H9 (cell line): ENCODE data around the gene NFE2L3. TPM values are rescaled to one million over a fixed set of nuclear protein-coding genes. Genes with fewer than 3 reads are reported as not detected.
"Not testable (repeated sequence)": the region's sequence is repeated elsewhere in the genome, so short reads cannot be mapped to it uniquely, and the experiment has no call there.

Experiments
- DNase-seq: peaks from one replicate; pipeline ENCODE4 v3.0.0-alpha.2; 2017
- H2AFZ ChIP-seq: one replicate; pipeline ENCODE4 v1.6.1; 2013; ENCODE audit warnings: mild to moderate bottlenecking, low read length, control low read depth, moderate library complexity
- H2AK5ac ChIP-seq: 2 replicates; pipeline ENCODE4 v1.6.1; 2013; ENCODE audit warnings: low read length, control low read depth, mixed read lengths; ENCODE audit not compliant: insufficient read length
- H2BK120ac ChIP-seq: one replicate; pipeline ENCODE4 v1.6.1; 2013; ENCODE audit warnings: low read depth, mild to moderate bottlenecking, low read length, control low read depth, inconsistent platforms; ENCODE audit not compliant: poor library complexity, severe bottlenecking
- H2BK12ac ChIP-seq: 2 replicates; pipeline ENCODE4 v1.6.1; 2013; ENCODE audit warnings: low read length, control low read depth, mixed read lengths, low read depth; ENCODE audit not compliant: insufficient read length
- H2BK15ac ChIP-seq: 2 replicates; pipeline ENCODE4 v1.6.1; 2013; ENCODE audit warnings: low read depth, low read length, control low read depth
- H2BK20ac ChIP-seq: one replicate; pipeline ENCODE4 v1.6.1; 2013; ENCODE audit warnings: low read depth, mild to moderate bottlenecking, low read length, control low read depth, inconsistent platforms; ENCODE audit not compliant: poor library complexity, severe bottlenecking
- H2BK5ac ChIP-seq: 2 replicates; pipeline ENCODE4 v1.6.1; 2013; ENCODE audit warnings: low read length, control low read depth, mixed read lengths; ENCODE audit not compliant: insufficient read length
- H3K14ac ChIP-seq: 2 replicates; pipeline ENCODE4 v1.6.1; 2013; ENCODE audit warnings: low read length, control low read depth; ENCODE audit not compliant: insufficient read depth
- H3K18ac ChIP-seq: 2 replicates; pipeline ENCODE4 v1.6.1; 2013; ENCODE audit warnings: low read depth, mild to moderate bottlenecking, mixed read lengths, low read length, control low read depth; ENCODE audit not compliant: insufficient read length
- H3K23ac ChIP-seq: 2 replicates; pipeline ENCODE4 v1.6.1; 2013; ENCODE audit warnings: low read length, control low read depth, mixed read lengths, low read depth; ENCODE audit not compliant: insufficient read length
- H3K23me2 ChIP-seq: 2 replicates; pipeline ENCODE4 v1.6.1; 2013; ENCODE audit warnings: low read depth, mild to moderate bottlenecking, mixed read lengths, low read length, control low read depth; ENCODE audit not compliant: insufficient read length, poor library complexity, severe bottlenecking
- H3K27ac ChIP-seq: 2 replicates; pipeline ENCODE4 v1.5.1; 2013; ENCODE audit warnings: low read length, control low read depth, mixed read lengths, low read depth; ENCODE audit not compliant: insufficient read length
- H3K27me3 ChIP-seq: 2 replicates; pipeline ENCODE4 v1.6.1; 2013; ENCODE audit warnings: low read length, control low read depth, inconsistent platforms; ENCODE audit not compliant: insufficient read depth
- H3K4ac ChIP-seq: 2 replicates; pipeline ENCODE4 v1.6.1; 2013; ENCODE audit warnings: low read depth, mild to moderate bottlenecking, control low read depth, inconsistent platforms, low read length, moderate library complexity
- H3K4me1 ChIP-seq: 2 replicates; pipeline ENCODE4 v1.6.1; 2013; ENCODE audit warnings: low read length, control low read depth, inconsistent platforms; ENCODE audit not compliant: insufficient read depth
- H3K4me2 ChIP-seq: 2 replicates; pipeline ENCODE4 v1.6.1; 2013; ENCODE audit warnings: low read length, control low read depth, mixed read lengths; ENCODE audit not compliant: insufficient read length, insufficient read depth
- H3K56ac ChIP-seq: 2 replicates; pipeline ENCODE4 v1.6.1; 2013; ENCODE audit warnings: low read depth, mild to moderate bottlenecking, mixed read lengths, low read length, control low read depth; ENCODE audit not compliant: insufficient read length
- H3K79me1 ChIP-seq: 2 replicates; pipeline ENCODE4 v1.6.1; 2013; ENCODE audit warnings: low read depth, mild to moderate bottlenecking, moderate library complexity, low read length, control low read depth, inconsistent platforms; ENCODE audit not compliant: insufficient read depth, poor library complexity, severe bottlenecking
- H3K79me2 ChIP-seq: 2 replicates; pipeline ENCODE4 v1.6.1; 2013; ENCODE audit warnings: low read length, control low read depth, inconsistent platforms; ENCODE audit not compliant: insufficient read depth
- H3K9ac ChIP-seq: 2 replicates; pipeline ENCODE4 v1.6.1; 2013; ENCODE audit warnings: low read length, control low read depth, mixed read lengths; ENCODE audit not compliant: insufficient read length; ENCODE audit errors: extremely low read depth
- H3K9me3 ChIP-seq: one replicate; pipeline ENCODE4 v1.6.1; 2013; ENCODE audit warnings: low read depth, low read length, inconsistent platforms; ENCODE audit not compliant: control insufficient read depth
- H3T11ph ChIP-seq: one replicate; pipeline ENCODE4 v1.6.1; 2013; ENCODE audit warnings: mild to moderate bottlenecking, low read length, control low read depth, inconsistent platforms
- H4K20me1 ChIP-seq: one replicate; pipeline ENCODE4 v1.6.1; 2013; ENCODE audit not compliant: control insufficient read depth, insufficient read length, insufficient read depth
- H4K5ac ChIP-seq: 2 replicates; pipeline ENCODE4 v1.6.1; 2013; ENCODE audit warnings: low read depth, mild to moderate bottlenecking, mixed read lengths, low read length, control low read depth; ENCODE audit not compliant: insufficient read length
- H4K8ac ChIP-seq: replicated peaks from 2 replicates; pipeline ENCODE4 v1.6.1; 2013; ENCODE audit warnings: low read length, control low read depth, mixed read lengths, low read depth; ENCODE audit not compliant: insufficient read length
- H4K91ac ChIP-seq: 2 replicates; pipeline ENCODE4 v1.6.1; 2013; ENCODE audit warnings: low read depth, mild to moderate bottlenecking, moderate library complexity, mixed read lengths, low read length, control low read depth; ENCODE audit not compliant: insufficient read length
- H3K27ac Mint-ChIP-seq, 3 experiments: 2 replicates in 2 of 3; 3 replicates in 1 of 3; pipeline ENCODE4 v1.8.0; 2020 to 2021; ENCODE audit warnings: mixed read lengths in 3 of 3, mild to moderate bottlenecking in 1 of 3, moderate library complexity in 1 of 3
- H3K27me3 Mint-ChIP-seq: 2 replicates; pipeline ENCODE4 v1.8.0; 2021; ENCODE audit warnings: low read depth, mild to moderate bottlenecking, moderate library complexity, mixed read lengths
- H3K36me3 Mint-ChIP-seq, 3 experiments: 2 replicates in 2 of 3; 3 replicates in 1 of 3; pipeline ENCODE4 v1.8.0; 2020 to 2021; ENCODE audit warnings: low read depth in 3 of 3, mixed read lengths in 3 of 3; ENCODE audit not compliant: insufficient read depth in 1 of 3
- H3K4me1 Mint-ChIP-seq, 2 experiments: 2 replicates each; pipeline ENCODE4 v1.8.0; 2020; ENCODE audit warnings: mixed read lengths in 2 of 2
- H3K4me3 Mint-ChIP-seq, 2 experiments: 2 replicates in 1 of 2; 3 replicates in 1 of 2; pipeline ENCODE4 v1.8.0; 2020 to 2021; ENCODE audit warnings: mild to moderate bottlenecking in 2 of 2, mixed read lengths in 2 of 2, moderate library complexity in 1 of 2
- H3K9me3 Mint-ChIP-seq, 2 experiments: 2 replicates in 1 of 2; 3 replicates in 1 of 2; pipeline ENCODE4 v1.8.0; 2020; ENCODE audit warnings: mild to moderate bottlenecking in 2 of 2, mixed read lengths in 2 of 2, moderate library complexity in 1 of 2
- CTCF ChIP-seq: fragments of 200-600 bp; sonication (generic); conservative IDR thresholded peaks from 3 replicates; pipeline ENCODE4 v1.8.0; 2021; ENCODE audit warnings: antibody characterized with exemption, mild to moderate bottlenecking
- WGBS: extraction: QIAGEN DNeasy Blood & Tissue Kit; methylation state at CpG from one replicate; pipeline ENCODE4 v1.1.7; 2013; ENCODE audit warnings: missing lambda C conversion rate, low lambda C conversion rate, mixed read lengths; ENCODE audit not compliant: insufficient read length; ENCODE audit errors: extremely low coverage; 5-methylcytosine and 5-hydroxymethylcytosine counted together
- total RNA-seq: library from RNA; stranded (reverse); gene quantifications from 2 replicates; pipeline ENCODE4 v1.2.1, GENCODE V29; 2021

Gene NFE2L3
- total RNA-seq, 1 experiment from 2014 or later, result 46.9 TPM

GRCh38 chr7:26183545-26184280, 31.7 kb downstream of the NFE2L3 start:
- Histone ChIP-seq H3K9me3 (no peaks in the 10 kb centered on the region), H3K79me1 (no peaks in the 10 kb centered on the region), H3K4me1 (no peaks in the 10 kb centered on the region; the same call in 1 of the 2 replicates), H2BK20ac (no peak overlapping the region), H2BK12ac (no peak overlapping the region), H3K23me2 (no peaks in the 10 kb centered on the region), H3K23ac (no peak overlapping the region), H3K9ac (no peak overlapping the region), H3K27me3 (no peaks in the 10 kb centered on the region), H4K5ac (no peak overlapping the region), H3K18ac (no peak overlapping the region), H3K27ac (no peak overlapping the region), H4K8ac (no peak overlapping the region), H2AK5ac (no peak overlapping the region), H3K4ac (no peak overlapping the region), H4K20me1 (no peaks in the 10 kb centered on the region), H3T11ph (no peak overlapping the region), H3K4me2 (no peak overlapping the region), H4K91ac (no peak overlapping the region), H2BK120ac (no peak overlapping the region), H2AFZ (no peak overlapping the region), H3K79me2 (no peaks in the 10 kb centered on the region), H3K56ac (no peak overlapping the region), H2BK15ac (no peak overlapping the region), H2BK5ac (no peak overlapping the region), H3K14ac (no peak overlapping the region)
- Mint-ChIP-seq H3K9me3 (no peaks in the 10 kb centered on the region), H3K27me3 (no peaks in the 10 kb centered on the region; the same call in 1 of the 2 replicates), H3K27ac (peak overlapping the region in 2 of 3 experiments; percentile 57 to 92; a peak in 5 of 7 replicates), H3K36me3 (peaks cover 12 to 50% (median 29%) of the 10 kb centered on the region in 3 experiments; a peak in 6 of 7 replicates), H3K4me3 (no peak overlapping the region), H3K4me1 (peaks cover 17 to 25% of the 10 kb centered on the region in 2 experiments; a peak in 3 of 4 replicates)
- DNase-seq, result no peak
- WGBS, result no CpG with 5 or more reads among the region's 4 CpGs
- TF ChIP-seq CTCF, result no peak

- not testable (repeated sequence) for H3K27ac ChIP-seq, H3K4me2 ChIP-seq, H3K4ac ChIP-seq, H3K9me3 Mint-ChIP-seq, H4K8ac ChIP-seq, H4K5ac ChIP-seq, H2BK12ac ChIP-seq, H3K56ac ChIP-seq, H2BK15ac ChIP-seq, H2BK20ac ChIP-seq, H3K79me1 ChIP-seq, H2AFZ ChIP-seq, H2BK5ac ChIP-seq, H3K27me3 ChIP-seq, H4K91ac ChIP-seq, H4K20me1 ChIP-seq, H3K23me2 ChIP-seq, H3K9me3 ChIP-seq, H2AK5ac ChIP-seq, H3K14ac ChIP-seq, H3K27me3 Mint-ChIP-seq, H3K18ac ChIP-seq, H3K4me1 ChIP-seq, DNase-seq, H3K23ac ChIP-seq, H2BK120ac ChIP-seq, H3K4me3 Mint-ChIP-seq, H3T11ph ChIP-seq, H3K79me2 ChIP-seq, H3K9ac ChIP-seq
- Mint-ChIP-seq H3K4me1 (peaks cover 17 to 25% of the 10 kb centered on the region in 2 experiments; a peak in 3 of 4 replicates), H3K36me3 (peaks cover 14 to 52% (median 29%) of the 10 kb centered on the region in 3 experiments; a peak in 6 of 7 replicates), H3K27ac (peak overlapping the region in 2 of 3 experiments; percentile 57 to 93; a peak in 3 of 7 replicates)
- no CpG with 5 or more reads among the region's 4 CpGs for WGBS
Measured at GRCh38 chr7:26184281-26185101, 32.5 kb downstream of the NFE2L3 start.
